ENCODE results near the gene ITGA2.

The ITGA2 gene

DNA sequence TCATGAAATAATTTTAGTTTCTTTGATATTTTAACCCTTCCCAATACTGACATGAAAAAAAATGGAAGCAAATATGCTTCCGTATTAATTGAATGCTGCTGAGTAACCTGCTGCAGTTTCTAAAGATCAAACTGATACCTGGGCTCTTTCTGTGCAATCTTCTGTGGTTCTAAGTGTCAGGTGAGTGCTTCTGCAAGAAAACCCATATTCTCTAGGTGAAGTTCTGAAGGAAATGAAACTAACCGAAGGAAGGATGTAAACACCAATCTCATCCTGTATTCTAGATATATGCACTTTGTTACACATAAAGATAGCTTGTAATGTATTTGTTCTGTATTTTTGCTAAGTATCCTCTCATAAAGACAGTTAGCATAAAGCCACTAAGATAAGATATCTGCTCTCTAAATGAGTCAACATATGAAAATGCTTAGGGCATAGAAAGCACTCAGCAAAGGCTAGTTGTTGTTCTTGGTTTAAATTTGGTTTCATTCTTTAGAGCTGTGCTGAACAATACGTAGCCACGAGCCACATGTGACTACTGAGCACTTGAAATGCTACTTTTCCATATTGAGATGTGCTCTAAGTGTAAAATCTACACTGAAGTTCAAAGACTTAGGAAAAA lies 52.0 kb downstream of the ITGA2 start:
- peak overlapping the region in 2 of 21 experiments; percentile 6 to 30 for H3K27ac ChIP-seq
- H3K4me3 ChIP-seq = no peak overlapping the region

GRCh38 chr5:53041740-53042139 lies 52.6 kb downstream of the ITGA2 start:
- peak overlapping the region in 1 of 21 experiments; percentile 6 for H3K27ac ChIP-seq
- no peak overlapping the region for H3K4me3 ChIP-seq

GRCh38 chr5:53045263-53045662 lies 56.1 kb downstream of the ITGA2 start:
- H3K27ac ChIP-seq = no peak overlapping the region
- H3K4me3 ChIP-seq = no peak overlapping the region

DNA sequence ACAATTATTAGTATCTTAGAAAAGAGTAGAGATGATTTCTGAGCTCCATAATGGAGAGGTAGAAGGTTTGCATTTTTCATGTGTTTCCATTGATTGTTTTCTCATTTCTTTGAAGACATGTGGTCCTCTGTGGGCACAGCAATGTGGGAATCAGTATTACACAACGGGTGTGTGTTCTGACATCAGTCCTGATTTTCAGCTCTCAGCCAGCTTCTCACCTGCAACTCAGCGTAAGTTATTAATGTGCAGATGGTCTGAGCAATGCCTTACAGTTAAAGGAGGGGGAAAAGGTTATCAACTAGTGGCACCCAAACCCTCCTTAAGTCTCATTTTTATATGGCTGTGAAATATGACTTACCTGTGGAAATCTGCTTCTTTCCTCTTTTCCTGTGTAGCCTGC lies 59.1 kb downstream of the ITGA2 start:
- H3K4me3 ChIP-seq = no peak overlapping the region
- no peak overlapping the region for H3K27ac ChIP-seq

DNA sequence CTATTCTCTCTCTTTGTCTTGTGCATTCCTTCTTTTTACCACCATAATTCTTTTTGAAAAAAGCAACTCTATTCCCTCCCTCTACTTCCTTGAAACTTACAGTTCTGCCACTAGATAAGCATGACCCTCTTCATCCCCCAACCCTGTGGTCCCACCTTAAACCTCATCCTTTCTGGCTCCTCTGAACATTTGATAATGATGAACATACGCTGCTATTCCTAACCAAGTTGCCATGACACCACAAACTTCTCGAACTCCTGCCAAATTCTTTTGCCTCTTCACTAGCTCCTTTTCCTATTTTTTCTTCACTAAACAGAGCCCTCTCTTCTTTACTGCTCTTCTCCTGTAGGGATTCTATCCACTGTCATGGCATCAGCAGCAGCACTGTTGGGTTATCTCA lies 63.3 kb downstream of the ITGA2 start:
- Histone ChIP-seq H3K4me3 (no peak overlapping the region), H3K27ac (no peak overlapping the region)

GRCh38 chr5:53053364-53053763 lies 64.2 kb downstream of the ITGA2 start:
- H3K4me3 ChIP-seq = no peak overlapping the region
- H3K27ac ChIP-seq = no peak overlapping the region

GRCh38 chr5:53055365-53055764 lies 66.2 kb downstream of the ITGA2 start:
- no peak overlapping the region for H3K4me3 ChIP-seq
- H3K27ac ChIP-seq = no peak overlapping the region

GRCh38 chr5:53059281-53059680 lies 70.1 kb downstream of the ITGA2 start:
- Histone ChIP-seq H3K4me3 (no peak overlapping the region), H3K27ac (no peak overlapping the region)

GRCh38 chr5:53063176-53063575 lies 74.0 kb downstream of the ITGA2 start:
- Histone ChIP-seq H3K27ac (no peak overlapping the region), H3K4me3 (no peak overlapping the region)

DNA sequence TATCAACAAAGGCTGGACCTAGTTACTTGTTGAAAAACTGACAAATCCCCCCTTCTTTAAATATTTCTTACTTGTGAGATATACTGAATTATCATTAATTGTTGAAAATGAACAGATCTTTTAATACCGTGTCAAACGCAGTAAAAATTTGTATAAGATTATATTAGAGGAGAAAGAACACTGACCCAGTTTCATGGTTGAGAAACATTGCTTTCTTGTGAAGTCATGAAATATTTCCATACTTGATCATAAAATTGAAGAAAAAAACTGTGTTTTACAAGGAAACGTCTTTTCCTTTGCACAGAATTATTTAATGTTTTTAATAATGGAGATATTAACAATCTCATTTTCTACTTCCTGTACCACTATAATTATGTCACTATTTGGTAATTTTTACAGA lies 74.6 kb downstream of the ITGA2 start:
- H3K27ac ChIP-seq = no peak overlapping the region

DNA sequence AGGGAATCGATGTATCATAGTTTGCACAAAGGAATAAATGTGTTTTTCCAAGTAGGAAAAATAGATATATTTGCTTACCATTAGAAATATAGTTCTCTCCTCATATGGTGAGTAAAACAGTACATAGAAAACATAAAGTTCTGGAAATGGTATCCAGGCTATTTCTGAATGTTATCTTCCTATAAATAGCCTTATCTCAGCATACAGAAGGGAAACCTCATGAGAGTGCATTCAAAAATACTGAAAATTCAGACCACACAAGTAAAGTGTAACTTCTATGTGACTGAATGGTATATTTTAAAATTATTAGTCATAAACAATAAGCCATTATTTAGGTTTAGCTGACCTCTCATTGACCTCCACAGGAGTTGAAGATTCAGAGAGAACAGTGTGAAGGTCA lies 76.9 kb downstream of the ITGA2 start:
- no peak overlapping the region for H3K27ac ChIP-seq

More for the DNA sequence above, 74.6 kb downstream of the ITGA2 start:
- H3K4me3 ChIP-seq = no peak overlapping the region

DNA sequence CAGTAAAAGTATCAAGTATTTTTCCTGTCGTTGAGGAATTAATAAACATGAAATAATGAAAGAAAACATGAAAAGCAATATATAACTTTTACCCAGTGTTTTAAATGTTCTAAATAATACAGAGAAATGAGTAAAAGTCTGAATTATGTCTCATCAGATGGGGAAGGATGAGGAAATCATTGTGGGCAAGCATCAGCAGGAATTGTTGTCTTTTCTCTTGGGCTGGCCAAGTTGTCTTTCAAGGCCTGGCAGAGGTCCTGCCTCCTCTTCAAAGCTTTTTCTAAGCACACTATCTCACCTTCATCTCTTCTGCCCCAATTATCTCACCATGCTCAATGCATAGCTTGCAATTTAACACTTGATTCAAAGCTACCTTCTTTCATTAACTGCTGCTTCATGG lies 78.5 kb downstream of the ITGA2 start:
- Histone ChIP-seq H3K4me3 (no peak overlapping the region), H3K27ac (no peak overlapping the region)

More for the DNA sequence above, 76.9 kb downstream of the ITGA2 start:
- H3K4me3 ChIP-seq = no peak overlapping the region

DNA sequence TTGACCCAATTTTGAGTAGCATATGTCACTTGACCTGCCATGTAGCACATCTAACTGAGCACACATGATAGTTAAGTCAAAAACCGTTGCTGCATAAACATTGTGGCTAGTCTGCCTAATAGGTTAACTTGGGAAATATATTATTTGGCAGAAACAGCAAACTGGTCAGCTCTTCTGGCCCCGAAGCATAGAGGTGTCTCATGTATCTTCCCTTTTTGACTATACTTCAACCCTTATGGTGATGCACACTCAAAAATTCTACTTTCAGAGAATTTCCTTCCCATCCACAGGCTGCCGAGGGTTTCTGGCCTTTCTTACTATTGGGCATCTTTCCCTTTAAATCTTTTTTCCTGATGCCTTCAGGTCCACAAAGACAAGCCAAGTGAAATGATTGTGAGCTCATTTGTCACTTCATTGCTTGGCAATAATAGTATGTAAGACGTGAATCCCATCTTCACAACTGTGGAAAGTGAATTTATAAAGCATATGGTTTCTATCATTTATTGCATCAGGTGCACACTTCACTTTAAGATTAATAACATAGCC lies 79.2 kb downstream of the ITGA2 start:
- Histone ChIP-seq H3K27ac (peak overlapping the region in 1 of 21 experiments; percentile 23), H3K4me3 (no peak overlapping the region)

- H3K27ac ChIP-seq = no peak overlapping the region
- H3K4me3 ChIP-seq = no peak overlapping the region
Observed at GRCh38 chr5:53069626-53070025, 80.5 kb downstream of the ITGA2 start.

DNA sequence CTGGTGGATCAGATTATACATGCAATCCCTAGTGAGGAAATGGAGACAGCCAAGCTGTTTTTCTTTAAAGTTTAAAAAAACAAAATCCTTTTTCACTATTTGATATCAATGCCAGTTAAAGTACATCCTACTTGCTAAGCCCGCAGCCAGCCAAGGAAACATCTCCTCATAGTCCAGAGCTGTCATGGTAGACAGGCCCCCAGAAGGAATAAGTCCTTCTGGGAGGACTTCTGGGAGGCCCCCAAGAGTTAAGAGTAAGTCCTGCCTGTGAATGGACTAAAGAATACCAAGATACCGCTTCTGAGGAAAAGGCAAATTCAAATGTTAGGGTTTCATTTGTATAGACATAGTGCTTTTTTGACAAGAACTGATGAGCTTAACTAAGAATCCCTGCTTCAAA lies 82.1 kb downstream of the ITGA2 start:
- peak overlapping the region in 12 of 21 experiments; percentile 4 to 83 (median 42) for H3K27ac ChIP-seq
- no peak overlapping the region for H3K4me3 ChIP-seq

DNA sequence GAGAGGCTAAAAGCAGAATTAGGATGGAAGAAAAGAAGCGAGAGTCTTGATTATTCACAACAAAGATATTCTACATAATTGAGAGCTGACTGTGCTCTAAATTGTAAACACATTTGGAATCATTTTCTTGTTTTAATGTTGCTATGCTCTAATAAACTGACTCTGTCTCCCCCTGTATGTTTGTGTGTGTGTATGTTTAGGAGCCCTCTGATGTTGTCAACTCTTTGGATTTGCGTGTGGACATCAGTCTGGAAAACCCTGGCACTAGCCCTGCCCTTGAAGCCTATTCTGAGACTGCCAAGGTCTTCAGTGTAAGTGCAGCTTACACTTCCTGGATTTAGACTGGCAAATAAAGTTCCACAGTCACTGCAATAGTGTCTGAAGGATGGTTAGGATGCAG lies 82.6 kb downstream of the ITGA2 start:
- H3K4me3 ChIP-seq = no peak overlapping the region
- peak overlapping the region in 11 of 21 experiments; percentile 4 to 83 (median 37) for H3K27ac ChIP-seq

- Histone ChIP-seq H3K4me3 (no peak overlapping the region), H3K27ac (no peak overlapping the region)
Observed at GRCh38 chr5:53073348-53073747, 84.2 kb downstream of the ITGA2 start.

- Histone ChIP-seq H3K4me3 (no peak overlapping the region), H3K27ac (no peak overlapping the region)
Observed at GRCh38 chr5:53076014-53076583, 86.9 kb downstream of the ITGA2 start.

DNA sequence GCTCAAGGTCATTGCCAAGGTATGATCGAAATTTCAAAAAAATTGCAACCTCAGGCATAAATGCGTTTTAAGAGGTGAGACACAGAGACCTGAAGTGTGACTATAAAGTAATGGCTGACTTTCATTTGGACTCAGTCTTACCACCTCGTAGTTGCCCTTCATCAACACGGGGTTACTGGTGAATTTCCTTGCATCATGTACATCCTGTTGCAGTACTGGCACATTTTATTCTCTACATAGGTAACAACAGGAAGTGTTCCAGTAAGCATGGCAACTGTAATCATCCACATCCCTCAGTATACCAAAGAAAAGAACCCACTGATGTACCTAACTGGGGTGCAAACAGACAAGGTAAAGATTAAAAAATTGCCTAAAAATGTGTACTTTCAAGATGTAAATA lies 91.1 kb downstream of the ITGA2 start:
- Histone ChIP-seq H3K27ac (no peak overlapping the region), H3K4me3 (no peak overlapping the region)

DNA sequence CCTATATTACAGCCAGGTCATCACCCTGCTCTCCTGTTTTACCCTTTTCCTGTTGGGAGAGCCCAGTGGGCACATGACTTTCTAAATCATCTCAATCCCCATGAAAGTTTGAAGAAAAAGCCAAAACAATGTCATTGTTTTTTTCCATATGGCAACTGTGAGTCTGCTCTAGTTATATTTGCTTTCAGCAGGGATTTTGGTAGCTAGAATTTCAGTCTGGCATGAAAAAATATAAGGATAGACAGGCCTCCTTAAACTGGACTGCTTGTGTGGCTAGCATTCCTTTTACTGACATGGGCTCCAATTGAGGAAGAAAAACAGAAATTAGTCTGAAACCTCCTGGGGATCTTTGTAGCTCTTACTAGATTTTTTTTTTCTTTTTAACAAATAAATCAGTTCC lies 94.8 kb downstream of the ITGA2 start:
- H3K27ac ChIP-seq = no peak overlapping the region

GRCh38 chr5:53084546-53085255 lies 95.5 kb downstream of the ITGA2 start:
- no peak overlapping the region for H3K4me3 ChIP-seq
- no peak overlapping the region for H3K27ac ChIP-seq

More for the DNA sequence above, 94.8 kb downstream of the ITGA2 start:
- no peak overlapping the region for H3K4me3 ChIP-seq

Measured in skin epidermis (tissue), 12 donors.